DMS 273 treated with DMSO at 0.1 percent for 48 hours (cell line): ENCODE measurements around the gene TTYH3.

ENCODE experiments used
- DNase-seq: peaks from one replicate; lab custom pipeline; 2025; lab: John Stamatoyannopoulos, UW

The TTYH3 gene

DNA sequence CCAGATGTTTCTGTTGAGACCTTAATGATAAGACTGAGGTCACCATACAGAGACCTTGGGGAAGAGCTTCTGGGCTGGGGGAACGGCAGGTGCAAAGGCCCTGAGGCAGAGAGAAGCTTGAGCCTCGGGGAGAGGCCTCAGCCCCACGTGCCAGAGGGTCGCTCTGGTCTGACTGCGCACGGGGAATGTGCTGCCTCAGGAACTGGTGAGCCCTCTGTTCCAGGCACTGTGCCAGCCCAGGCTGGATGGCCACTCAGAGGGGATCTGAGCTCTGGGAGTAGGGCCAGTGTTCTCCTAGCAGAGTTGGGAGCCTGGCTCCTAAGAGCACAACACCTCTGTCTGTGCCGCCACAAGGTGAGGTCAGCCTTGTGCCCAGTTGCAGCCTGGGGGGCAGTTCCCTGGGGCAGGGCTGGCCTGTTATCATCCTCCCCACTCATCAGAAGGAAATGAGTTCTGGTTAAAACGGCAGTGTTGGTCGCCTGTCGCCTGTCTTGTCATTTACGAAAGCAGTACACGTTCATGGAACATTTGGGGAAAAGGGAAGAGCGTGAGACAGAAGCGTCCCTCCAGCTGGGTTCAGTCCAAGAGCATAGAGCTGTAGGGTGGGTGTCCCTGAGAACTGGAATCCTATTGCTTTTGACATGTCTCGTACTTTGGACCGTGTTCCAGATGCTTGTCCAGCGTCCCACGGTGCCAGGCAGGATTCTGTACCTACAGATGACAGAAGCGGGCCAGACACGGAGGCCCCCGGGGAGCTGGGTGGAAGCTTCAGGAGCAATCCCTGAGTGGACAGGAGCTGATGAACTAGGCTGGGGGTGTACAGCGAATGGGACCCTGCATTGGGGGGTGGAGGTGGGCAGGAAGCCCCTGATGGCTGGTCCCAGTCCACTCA is 4.3 kb downstream of the TTYH3 start:
- no peak for DNase-seq

DNA sequence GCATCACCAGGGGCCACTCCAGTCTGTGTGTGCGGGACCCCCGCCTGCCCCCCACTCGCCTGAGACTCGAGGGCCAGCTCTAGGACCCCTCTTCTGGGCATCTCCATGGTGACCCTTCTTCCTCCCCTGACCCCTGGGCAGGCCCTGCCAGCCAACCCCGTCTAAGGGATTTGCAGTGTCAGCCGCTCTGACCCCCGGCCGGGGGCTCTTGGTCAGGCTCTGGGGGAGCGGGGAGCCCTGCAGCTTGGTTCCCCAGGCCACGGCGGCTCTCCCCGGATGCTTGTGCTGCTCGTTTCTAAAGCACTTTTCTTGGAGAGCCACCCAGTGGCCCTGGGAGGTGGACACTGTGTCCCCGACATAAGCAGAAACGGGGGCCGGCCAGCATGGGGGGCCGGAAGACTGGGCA is 5.3 kb downstream of the TTYH3 start:
- no peak for DNase-seq

DNA sequence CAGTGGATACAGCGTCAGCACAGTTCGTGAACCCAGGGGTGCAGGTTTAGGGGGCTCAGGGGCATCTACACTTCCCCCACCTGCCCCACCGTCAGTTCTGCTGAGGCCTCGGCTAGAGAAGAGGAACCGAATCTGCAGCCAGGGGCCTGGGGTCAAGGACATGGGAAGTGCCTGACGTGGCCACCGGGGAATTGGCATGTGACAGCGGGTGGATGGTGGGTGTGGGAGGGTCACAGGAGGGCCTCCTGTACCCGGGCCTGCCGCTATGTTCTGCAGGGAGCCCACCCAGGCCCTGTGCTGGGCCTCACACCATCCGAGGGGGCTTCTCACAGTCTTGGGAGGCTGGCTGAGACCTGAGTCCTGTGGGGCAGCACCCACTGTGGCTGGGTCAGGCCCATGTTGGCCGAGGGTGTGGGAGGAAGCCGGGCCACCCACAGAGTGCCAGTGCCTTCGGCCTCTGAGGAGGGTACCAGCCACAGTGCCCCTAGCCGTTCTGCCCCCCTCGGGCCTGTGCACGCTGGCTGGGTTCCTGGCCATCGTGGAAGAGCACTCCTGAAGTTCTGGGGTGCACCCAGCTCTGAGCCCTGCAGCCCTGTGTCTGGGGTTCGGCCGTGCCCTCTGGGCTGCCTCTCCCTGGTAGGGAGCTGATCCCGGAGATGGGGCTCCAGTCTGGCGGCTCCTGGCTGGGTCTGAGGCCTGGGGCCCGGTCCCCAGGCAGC is 5.9 kb downstream of the TTYH3 start:
- DNase-seq, result no peak

DNA sequence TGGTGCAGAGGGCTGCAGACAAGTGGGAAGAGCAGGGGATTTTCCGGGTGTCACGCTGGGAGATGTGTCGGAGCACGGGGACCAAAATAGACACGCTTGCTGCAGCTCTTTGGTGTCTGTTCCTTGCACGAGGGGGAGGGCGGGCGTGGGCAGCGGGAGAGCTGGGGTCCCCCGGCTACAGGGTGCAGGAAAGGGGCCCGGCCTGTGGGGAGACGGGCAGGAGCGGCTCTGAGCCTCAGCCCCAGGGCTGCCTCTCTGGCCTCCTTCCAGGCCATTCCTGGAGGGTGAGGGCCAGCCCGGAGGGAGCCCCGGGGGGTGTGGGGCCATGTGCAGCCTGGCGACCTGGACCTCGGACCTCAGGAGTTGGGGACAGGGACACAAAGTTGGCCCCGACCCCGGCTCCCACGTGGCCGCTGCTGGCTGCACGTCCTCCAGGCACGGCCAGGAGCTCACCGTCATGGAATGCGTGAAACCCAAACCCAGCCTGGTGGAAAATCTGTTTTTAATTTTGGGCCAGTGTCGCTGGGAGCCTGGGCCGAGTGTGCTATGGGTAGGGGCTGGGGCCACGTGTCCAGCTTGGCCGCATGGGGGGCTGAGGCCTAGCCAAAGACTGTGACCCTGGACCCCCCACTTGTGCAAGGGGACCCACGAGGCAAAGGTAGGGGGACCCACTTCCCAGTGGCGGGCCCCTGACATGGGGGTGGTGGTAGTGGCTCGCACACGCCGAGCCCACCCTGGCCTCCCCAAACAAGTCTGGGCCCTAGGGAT is 6.6 kb downstream of the TTYH3 start:
- no peak for DNase-seq

DNA sequence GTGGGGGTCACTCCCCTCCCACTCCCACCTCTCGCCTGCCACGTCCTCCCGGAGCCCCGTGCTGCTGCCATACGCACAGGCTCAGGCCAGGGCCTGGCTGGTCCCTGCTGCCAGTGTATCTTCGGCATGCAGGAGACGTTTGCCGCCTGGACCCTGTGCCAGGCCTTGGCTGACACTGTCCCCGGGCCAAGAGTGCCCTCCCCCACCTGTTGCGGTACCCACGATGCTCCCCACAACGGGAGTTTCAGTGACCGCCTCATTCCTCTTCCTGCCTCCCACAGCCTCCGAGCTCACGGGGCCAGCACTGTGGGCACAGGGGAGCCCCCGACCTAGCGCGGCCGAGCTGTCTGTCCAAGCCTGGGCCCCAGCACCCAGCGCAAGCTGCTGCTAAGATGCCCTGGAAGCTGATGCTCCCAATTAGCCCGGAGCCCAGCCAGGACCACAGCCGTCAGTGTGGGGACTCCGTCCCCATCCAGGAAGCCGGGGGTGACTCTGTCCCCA is 7.4 kb downstream of the TTYH3 start:
- no peak for DNase-seq

DNA sequence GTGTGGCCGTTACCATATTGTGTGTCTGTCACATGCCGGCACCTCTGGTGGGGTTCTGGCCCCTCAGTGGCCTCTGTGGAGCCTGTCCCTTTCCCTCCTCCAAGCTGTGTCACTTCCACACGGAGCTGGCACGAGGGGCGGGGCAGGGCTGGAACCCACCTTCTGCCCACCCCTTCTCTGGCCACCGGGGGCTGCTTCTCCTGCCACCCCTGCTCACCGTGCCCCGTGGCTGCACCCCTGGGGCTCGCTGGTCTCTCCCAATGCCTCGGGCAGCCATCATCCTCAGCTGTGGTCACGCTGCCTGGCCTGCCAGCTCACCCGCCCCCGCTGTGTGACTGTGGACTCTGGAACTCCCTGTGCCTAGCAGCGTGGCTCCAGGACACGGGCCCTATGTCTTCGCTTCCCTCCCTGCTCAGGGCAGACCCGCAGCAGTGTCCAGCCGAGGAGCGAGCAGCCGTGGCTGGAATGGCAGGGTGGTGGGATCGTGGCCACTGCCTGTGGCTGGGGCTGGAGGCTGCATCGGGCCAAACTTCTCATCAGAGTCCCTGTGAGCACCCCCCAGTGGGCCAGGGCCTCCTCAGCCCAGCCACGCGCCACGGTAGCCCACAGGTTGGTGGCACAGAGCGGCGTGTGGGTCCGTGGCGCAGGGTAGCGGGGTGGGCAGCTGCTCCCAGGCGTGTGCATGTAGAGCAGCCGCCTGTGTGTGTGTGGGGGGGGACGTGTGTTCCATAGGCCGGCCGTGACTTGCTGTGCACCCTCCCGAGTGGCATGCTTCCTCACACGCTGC is 8.1 kb downstream of the TTYH3 start:
- no peak for DNase-seq

DNA sequence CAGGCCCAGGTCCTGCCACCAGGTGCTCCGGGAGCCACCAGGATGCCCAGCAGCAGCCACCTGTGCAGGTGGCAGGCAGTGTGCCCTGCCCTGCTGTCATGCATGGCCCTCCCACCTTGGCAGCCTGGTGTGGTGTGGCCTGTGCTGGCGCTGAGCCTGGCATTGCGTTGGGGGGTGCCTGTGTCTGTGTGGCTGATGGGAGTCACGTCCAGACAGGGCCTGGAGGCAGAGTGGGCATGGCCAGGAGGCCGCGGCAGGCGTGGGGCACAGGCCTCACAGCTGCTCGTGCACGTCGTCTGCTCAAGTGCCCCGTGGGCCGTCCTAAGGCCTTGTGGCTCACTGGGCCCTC is 8.7 kb downstream of the TTYH3 start:
- DNase-seq, result no peak

DNA sequence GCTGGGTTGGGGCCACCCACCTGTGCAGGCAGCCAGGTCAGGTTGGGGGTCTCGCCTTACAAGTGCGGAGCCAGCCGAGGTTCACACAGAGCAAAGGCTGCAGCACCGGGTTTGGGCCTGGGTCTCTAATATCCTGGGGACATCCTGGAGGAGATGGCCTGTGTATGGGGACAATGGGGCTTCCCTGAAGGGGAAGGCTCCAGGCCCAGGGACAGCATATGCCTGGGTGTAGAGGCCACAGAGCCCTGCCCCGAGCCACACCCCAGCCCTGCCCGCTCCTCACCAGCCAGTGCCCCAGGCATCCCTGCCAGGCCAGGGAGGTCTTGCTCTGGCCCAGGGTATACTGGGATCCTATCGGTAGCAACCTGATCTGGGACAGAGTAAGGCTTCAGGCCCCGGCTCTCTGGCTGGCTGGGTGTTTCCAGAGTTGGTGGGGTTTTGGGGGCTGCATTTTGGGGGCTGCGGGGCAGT is 9.1 kb downstream of the TTYH3 start:
- no peak for DNase-seq

DNA sequence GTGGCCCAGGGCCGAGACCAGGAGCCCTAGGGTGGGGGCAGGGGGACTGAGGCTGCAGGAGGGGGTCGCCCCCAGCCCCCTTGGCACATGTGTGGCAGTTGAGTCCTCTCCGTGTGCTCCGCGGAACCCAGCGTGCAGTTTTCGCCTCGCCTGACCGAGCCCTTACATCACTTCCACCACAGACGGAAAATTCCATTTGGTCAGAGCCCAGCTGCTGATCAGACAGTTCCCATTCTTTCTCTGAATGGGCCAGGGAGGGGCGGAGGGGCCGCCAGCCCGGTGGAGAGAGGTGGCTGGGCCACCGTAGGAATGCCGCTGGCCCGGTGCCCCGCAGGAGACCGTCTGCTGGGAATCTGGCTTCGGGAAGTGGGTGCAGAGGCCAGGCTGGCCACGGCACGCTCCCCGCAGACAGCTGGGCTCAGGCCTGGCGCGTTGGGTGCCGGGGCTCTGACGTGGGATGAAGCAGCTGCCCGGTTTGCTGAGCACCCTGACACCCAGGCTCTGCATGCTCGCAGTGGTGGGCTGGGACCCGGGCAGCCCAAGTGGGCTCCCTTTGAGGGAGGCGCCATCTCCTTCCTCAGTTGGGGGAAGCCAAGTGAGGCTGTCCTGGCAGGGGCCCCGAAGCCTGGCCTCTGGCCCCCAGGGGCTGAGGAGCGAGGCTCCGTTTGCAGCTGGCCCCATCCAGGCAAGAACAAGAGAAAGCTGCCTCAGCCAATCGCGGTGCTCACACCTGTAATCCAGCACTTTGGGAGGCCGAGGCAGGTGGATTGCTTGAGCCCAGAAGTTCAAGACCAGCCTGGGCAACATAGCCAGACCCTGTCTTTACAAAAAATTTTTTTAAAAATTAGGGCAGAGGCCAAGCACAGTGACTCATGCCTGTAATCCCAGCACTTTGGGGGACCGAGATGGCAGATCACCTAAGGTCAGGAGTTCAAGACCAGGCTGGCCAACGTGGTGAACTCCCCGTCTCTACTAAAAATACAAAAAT is 9.9 kb downstream of the TTYH3 start:
- DNase-seq, result no peak

DNA sequence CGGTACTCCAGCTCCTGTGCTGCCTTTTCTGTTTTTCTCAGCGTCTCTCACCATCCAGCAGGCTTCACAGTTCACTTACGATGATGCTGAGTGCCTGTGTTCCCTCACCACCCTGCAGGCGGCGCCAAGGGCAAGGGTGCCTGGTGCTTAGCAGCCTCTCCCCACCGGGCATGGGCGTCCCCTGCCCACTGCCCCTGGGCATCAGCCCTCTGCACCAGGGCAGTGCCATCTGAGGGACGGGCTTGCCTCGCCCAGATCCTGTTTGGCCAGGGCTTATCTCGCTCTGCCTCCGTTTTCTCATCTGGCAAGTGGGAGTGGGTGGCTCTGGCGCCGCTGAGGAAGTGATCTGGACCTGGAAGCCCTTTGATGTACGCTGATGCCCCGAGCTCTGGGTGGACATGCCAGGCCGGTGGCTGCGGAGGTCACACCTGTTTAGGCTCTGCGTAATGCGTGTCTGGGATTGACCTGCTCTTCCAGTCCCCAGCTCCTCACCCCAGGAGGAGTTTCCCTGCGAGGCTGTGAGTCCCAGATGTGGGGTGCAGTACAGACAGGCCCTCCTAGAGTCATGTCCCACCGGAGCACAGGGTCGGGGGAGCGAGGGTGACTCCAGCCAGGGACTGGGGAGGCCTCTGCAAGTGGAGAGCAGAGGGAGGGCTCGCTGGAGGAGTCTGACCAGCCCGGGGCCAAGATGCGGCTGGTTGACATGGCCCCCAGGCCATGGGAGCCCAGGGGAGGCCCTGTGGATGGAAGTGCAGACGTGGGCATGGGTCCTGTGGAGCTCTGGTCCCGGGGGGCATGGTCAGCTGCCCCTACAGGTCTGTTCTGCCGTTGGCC is 11.8 kb downstream of the TTYH3 start:
- DNase-seq, result no peak

DNA sequence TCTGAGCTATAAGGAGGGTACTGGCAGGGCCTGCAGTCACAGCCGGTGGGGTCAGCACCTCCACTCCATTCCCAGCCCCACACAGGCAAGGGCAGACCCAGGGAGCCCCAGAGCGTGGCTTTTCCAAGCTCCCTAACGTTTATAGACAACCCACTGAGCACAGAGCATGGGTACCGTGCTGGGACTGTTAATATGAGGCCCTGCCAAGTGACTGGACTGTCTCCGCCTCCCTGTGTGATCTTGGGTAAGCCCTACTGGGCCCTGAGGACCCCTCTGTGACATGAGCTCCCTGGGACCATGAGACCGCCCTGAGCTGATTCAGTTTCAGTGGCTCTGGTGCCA is 12.4 kb downstream of the TTYH3 start:
- no peak for DNase-seq

DNA sequence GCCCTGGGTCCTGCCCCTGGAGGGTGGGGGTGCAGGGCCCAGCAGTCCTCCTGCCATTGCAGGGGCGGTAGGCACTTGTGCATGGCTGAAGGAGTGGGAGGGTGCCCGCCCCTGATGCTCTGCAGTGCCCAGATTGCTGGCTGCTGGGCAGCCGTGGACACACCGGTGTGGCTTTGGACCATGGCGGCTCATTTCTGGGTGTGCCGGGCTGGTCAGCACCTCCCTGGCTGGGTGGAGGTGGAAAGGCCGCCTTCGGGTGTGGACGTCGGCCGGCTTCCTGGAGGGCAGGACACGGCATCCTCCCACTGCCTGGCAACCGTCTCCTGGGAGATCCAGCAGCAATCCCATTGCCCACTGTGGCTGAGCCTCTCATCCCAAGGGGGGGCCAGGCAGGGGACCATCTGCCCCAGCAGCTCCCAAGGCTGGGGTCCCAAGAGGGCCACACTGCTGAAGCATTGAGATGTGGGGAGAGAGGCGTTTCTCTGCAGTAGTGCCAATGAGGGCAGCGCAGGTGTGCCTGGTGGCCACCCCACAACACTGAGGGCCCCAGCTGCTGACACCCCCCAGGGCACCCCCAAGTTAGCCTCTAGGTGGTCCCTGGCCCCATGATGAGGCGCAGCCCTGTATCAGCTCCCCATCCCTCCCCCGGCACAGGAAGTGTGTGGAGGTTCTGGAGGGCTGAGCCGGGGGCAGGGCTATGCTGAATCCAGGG is 12.9 kb downstream of the TTYH3 start:
- DNase-seq, result no peak

DNA sequence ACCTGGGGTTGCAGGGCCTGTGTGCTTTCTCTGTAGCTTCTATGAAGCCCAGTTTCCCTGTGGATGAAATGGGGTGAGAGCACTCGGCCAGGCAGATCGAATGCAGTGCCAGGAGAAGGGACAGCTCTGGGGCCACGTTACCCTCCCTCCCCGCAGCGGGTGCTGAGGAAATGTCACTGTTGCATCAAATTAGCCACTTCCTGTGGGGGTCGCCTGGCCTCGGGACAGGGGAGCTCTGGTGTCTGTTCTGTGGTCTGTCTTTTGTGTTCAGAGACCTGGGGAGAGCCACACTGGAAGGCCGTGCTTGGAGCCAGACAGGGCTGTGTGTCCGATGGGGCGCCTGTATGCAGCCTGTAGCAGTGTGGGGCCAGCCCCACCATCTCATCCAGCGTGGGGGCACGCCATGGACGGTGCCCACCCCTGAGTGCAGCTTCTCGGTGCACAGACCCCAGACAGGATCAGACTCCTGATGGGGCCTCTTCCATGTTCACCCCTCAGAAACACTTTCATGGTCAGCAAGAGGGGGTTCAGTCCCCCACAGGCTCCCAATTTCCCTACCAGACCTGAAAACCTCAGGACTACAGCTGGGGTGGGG is 13.6 kb downstream of the TTYH3 start:
- DNase-seq, result no peak

DNA sequence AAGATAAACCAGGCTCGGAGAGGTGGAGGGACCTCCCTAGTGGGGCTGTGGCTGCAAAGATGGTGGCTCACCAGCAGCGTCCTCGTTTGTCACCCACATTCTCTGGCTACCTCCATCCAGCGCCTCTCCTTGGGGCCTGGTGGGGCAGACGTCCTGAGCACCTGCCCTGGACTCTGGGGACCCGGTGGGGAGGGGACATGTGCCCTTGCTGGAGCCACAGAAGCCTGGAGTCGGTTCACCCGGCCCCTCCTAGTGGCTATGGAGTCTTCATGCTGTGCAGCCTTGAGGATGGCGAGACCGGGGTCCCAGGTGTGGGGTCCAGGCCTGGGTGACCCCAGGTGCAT is 14.5 kb downstream of the TTYH3 start:
- DNase-seq, result no peak

DNA sequence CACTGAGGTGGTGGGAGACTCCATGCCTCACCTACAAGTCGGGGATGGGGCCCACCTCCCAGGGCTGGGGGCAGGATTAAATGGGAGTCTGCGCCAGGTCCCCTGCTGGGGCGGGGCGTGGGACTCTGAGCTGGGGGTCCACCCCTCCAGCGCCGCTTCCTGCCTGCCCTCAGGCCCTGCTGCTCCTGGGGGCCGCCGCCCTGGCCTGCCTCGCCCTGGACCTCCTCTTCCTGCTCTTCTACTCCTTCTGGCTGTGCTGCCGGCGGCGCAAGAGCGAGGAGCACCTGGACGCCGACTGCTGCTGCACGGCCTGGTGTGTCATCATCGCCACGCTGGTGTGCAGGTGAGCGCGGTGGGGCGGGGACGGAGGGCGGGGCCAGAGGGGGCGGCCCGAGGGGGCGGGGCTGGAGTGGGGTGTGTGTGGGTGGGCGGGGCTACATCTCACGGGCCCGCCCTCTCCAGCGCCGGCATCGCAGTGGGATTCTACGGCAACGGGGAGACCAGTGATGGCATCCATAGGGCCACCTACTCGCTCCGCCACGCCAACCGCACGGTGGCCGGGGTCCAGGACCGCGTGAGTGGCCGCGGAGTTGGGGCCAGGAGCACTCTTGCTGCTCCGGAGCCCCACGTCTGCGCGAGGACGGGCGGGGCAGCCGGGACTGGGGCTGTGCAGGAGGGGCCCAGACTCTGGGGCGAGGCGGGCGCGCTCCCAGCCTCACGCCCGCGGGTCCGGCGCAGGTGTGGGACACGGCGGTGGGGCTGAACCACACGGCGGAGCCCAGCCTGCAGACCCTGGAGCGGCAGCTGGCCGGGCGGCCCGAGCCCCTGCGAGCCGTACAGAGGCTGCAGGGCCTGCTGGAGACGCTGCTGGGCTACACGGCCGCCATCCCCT is 15.1 kb downstream of the TTYH3 start:
- DNase-seq, result no peak

DNA sequence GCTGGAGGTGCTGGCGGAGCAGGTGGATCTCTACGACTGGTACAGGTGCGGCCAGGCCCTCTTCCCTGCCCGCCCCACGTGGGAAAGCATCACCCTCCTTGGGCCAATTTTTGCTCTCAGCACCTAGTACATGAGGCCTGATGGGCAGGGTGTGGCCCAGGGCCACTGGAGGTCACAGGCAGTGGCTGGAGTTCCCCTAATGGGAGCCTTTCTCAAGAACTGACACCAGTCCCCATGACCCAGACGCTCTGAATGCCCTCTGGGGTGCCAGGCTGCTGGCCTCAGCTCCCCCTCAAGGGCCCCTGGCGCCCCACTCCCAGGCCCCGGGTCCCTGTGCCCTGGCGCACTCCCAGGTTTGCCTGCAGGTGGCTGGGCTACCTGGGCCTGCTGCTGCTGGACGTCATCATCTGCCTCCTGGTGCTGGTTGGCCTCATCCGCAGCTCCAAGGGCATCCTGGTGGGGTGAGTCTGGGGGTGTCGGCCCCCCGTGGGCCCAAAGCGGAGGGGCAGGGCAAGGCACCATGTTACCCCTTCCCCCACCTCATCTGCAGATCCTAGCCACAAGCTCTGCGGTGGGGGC is 15.9 kb downstream of the TTYH3 start:
- DNase-seq, result no peak

DNA sequence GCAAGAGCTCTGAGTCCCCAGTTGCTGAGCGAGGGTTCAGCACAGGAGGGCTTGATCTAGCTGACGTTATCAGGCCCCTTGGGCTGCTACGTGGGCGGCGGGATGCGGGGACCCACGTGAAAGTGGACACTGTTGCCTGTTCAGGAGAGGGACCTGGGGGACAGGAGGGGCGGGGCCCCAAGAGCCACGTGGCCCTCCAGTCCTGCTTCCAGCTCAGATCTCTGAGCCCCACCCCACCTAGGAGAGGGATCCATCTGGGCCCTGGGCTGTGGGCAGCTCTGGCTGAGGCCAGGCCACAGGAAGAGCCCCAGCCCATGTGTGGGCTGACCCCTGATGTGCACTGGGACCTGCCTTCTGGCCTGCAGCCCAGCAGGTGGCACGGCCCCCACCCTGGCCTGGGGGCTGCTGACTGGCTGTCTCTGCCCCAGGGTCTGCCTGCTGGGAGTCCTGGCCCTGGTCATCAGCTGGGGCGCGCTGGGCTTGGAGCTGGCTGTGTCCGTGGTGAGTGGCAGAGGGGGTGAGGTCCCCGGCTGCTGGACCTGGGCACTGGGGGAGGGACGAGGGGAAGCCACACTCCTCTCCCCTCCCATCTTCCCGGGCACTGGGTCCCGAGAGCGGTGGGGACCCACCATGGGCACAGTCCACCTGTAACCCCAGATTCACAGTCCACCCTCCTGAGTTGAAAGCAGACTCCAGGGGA is 17.5 kb downstream of the TTYH3 start:
- DNase-seq, result no peak
